Karpas-422 (cell line): ENCODE measurements around the gene SLC1A1. TPM values are rescaled to one million over a fixed set of nuclear protein-coding genes. Genes with fewer than 3 reads are reported as not detected.
A peak's percentile ranks its signal among the peaks of the same experiment; 100 is the strongest.

ENCODE experiments used
- DNase-seq: peaks from one replicate; pipeline ENCODE4 v3.0.0-alpha.2; 2015
- H2AFZ ChIP-seq: fragments of 200-600 bp; sonication (generic); 2 replicates; pipeline ENCODE4 v1.6.1; 2014; ENCODE audit warnings: antibody characterized with exemption, low read length, mixed read lengths
- H3K27ac ChIP-seq: fragments of 200-600 bp; sonication (generic); 2 replicates; pipeline ENCODE4 v1.5.1; 2014; ENCODE audit warnings: mild to moderate bottlenecking, low read length, moderate library complexity
- H3K27me3 ChIP-seq: fragments of 200-600 bp; sonication (generic); 2 replicates; pipeline ENCODE4 v1.6.1; 2014; ENCODE audit warnings: low read length, mixed read lengths
- H3K36me3 ChIP-seq: fragments of 200-600 bp; sonication (generic); 2 replicates; pipeline ENCODE4 v1.6.1; 2014; ENCODE audit warnings: low read length, mixed read lengths; ENCODE audit not compliant: insufficient read depth
- H3K4me1 ChIP-seq: fragments of 200-600 bp; sonication (generic); 2 replicates; pipeline ENCODE4 v1.6.1; 2014; ENCODE audit warnings: mild to moderate bottlenecking, low read length, mixed read lengths
- H3K4me2 ChIP-seq: fragments of 200-600 bp; sonication (generic); 2 replicates; pipeline ENCODE4 v1.6.1; 2014; ENCODE audit warnings: low read length, low read depth, mild to moderate bottlenecking; ENCODE audit not compliant: poor library complexity, severe bottlenecking
- H3K4me3 ChIP-seq: fragments of 200-600 bp; sonication (generic); 2 replicates; pipeline ENCODE4 v1.5.1; 2014; ENCODE audit warnings: mild to moderate bottlenecking, antibody characterized with exemption, low read length, mixed read lengths
- H3K79me2 ChIP-seq: fragments of 200-600 bp; sonication (generic); 2 replicates; pipeline ENCODE4 v1.6.1; 2014; ENCODE audit warnings: mild to moderate bottlenecking, low read length, mixed read lengths
- H3K9ac ChIP-seq: fragments of 200-600 bp; sonication (generic); 2 replicates; pipeline ENCODE4 v1.6.0; 2014; ENCODE audit warnings: low read length
- H3K9me2 ChIP-seq: fragments of 200-600 bp; sonication (generic), shearing (Covaris generic); replicated peaks from 2 replicates; pipeline ENCODE4 v1.6.0; 2014; ENCODE audit warnings: mild to moderate bottlenecking, low read length, moderate library complexity; ENCODE audit not compliant: insufficient read depth
- H3K9me3 ChIP-seq: fragments of 300-700, 200-600 bp; sonication (generic); 2 replicates; pipeline ENCODE4 v1.6.1; 2014; ENCODE audit warnings: low read length, mixed read lengths
- H4K20me1 ChIP-seq: fragments of 200-600 bp; sonication (generic); 2 replicates; pipeline ENCODE4 v1.6.1; 2014; ENCODE audit warnings: mild to moderate bottlenecking, antibody characterized with exemption, low read length, low read depth; ENCODE audit not compliant: insufficient read depth
- total RNA-seq: library from RNA; depleted of rRNA; stranded (reverse); fragments of >200 nt; shearing (Covaris generic); gene quantifications from 2 replicates; pipeline ENCODE4 v1.2.3, GENCODE V29; 2014; ENCODE audit warnings: low replicate concordance

Gene SLC1A1
- total RNA-seq, 1 experiment from 2014 or later, result not detected

GRCh38 chr9:4579001-4579400 lies 88.7 kb downstream of the SLC1A1 start:
- Histone ChIP-seq H3K4me1 (no peaks in the 10 kb centered on the region), H3K36me3 (no peaks in the 10 kb centered on the region), H3K79me2 (no peaks in the 10 kb centered on the region), H3K9me2 (no peaks in the 10 kb centered on the region), H3K9ac (no peak overlapping the region), H3K4me2 (no peak overlapping the region), H3K9me3 (no peaks in the 10 kb centered on the region), H4K20me1 (no peaks in the 10 kb centered on the region), H3K4me3 (no peak overlapping the region), H3K27me3 (no peaks in the 10 kb centered on the region), H2AFZ (no peak overlapping the region), H3K27ac (no peak overlapping the region)
- no peak for DNase-seq

- Histone ChIP-seq H3K27me3 (no peaks in the 10 kb centered on the region), H3K79me2 (no peaks in the 10 kb centered on the region), H2AFZ (no peak overlapping the region), H3K9me2 (no peaks in the 10 kb centered on the region), H3K27ac (no peak overlapping the region), H3K4me1 (no peaks in the 10 kb centered on the region), H3K4me2 (no peak overlapping the region), H3K4me3 (no peak overlapping the region), H3K36me3 (no peaks in the 10 kb centered on the region), H3K9me3 (no peaks in the 10 kb centered on the region), H3K9ac (no peak overlapping the region), H4K20me1 (no peaks in the 10 kb centered on the region)
- no peak for DNase-seq
These were observed 90.9 kb downstream of the SLC1A1 start for GRCh38 chr9:4581035-4581760.

- no peaks in the 10 kb centered on the region for H3K9me2 ChIP-seq
- no peaks in the 10 kb centered on the region for H3K36me3 ChIP-seq
- H3K4me2 ChIP-seq, result no peak overlapping the region
- H3K27ac ChIP-seq, result no peak overlapping the region
- no peaks in the 10 kb centered on the region for H4K20me1 ChIP-seq
- H2AFZ ChIP-seq, result no peak overlapping the region
- H3K4me3 ChIP-seq, result no peak overlapping the region
- no peak overlapping the region for H3K9ac ChIP-seq
- no peaks in the 10 kb centered on the region for H3K79me2 ChIP-seq
- no peaks in the 10 kb centered on the region for H3K4me1 ChIP-seq
- no peak for DNase-seq
- H3K9me3 ChIP-seq, result no peaks in the 10 kb centered on the region
- no peaks in the 10 kb centered on the region for H3K27me3 ChIP-seq
These were observed 91.7 kb downstream of the SLC1A1 start for GRCh38 chr9:4581861-4582565.

DNA sequence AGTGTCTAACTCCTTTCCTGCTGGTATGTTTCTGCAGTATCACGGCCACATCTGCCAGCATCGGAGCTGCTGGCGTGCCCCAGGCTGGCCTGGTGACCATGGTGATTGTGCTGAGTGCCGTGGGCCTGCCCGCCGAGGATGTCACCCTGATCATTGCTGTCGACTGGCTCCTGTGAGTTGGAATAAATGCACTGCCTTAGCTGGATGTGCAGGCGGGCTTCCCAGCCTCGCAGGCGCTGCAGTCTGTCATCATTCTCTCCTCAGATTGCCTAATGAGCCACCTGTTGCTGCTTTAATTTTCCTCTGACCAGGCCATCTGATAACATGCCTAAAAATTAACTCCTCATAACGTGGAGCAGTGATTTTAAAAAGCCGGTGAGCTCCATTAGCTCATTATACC lies 92.7 kb downstream of the SLC1A1 start:
- DNase-seq, result no peak

GRCh38 chr9:4584636-4585035 lies 94.4 kb downstream of the SLC1A1 start:
- no peaks in the 10 kb centered on the region for H3K79me2 ChIP-seq
- no peak overlapping the region for H2AFZ ChIP-seq
- H4K20me1 ChIP-seq, result no peaks in the 10 kb centered on the region
- H3K36me3 ChIP-seq, result no peaks in the 10 kb centered on the region
- H3K27me3 ChIP-seq, result no peaks in the 10 kb centered on the region
- no peaks in the 10 kb centered on the region for H3K9me3 ChIP-seq
- H3K27ac ChIP-seq, result no peak overlapping the region
- H3K4me2 ChIP-seq, result no peak overlapping the region
- no peak for DNase-seq
- H3K4me1 ChIP-seq, result no peaks in the 10 kb centered on the region
- no peaks in the 10 kb centered on the region for H3K9me2 ChIP-seq
- H3K4me3 ChIP-seq, result no peak overlapping the region
- no peak overlapping the region for H3K9ac ChIP-seq

More for the DNA sequence above, 92.7 kb downstream of the SLC1A1 start:
- H3K36me3 ChIP-seq, result no peaks in the 10 kb centered on the region
- H3K27ac ChIP-seq, result no peak overlapping the region
- H2AFZ ChIP-seq, result no peak overlapping the region
- H3K9me3 ChIP-seq, result no peaks in the 10 kb centered on the region
- no peaks in the 10 kb centered on the region for H3K27me3 ChIP-seq
- H3K9ac ChIP-seq, result no peak overlapping the region
- H4K20me1 ChIP-seq, result no peaks in the 10 kb centered on the region
- H3K4me2 ChIP-seq, result no peak overlapping the region
- no peaks in the 10 kb centered on the region for H3K79me2 ChIP-seq
- H3K4me3 ChIP-seq, result no peak overlapping the region
- no peaks in the 10 kb centered on the region for H3K4me1 ChIP-seq
- no peaks in the 10 kb centered on the region for H3K9me2 ChIP-seq

DNA sequence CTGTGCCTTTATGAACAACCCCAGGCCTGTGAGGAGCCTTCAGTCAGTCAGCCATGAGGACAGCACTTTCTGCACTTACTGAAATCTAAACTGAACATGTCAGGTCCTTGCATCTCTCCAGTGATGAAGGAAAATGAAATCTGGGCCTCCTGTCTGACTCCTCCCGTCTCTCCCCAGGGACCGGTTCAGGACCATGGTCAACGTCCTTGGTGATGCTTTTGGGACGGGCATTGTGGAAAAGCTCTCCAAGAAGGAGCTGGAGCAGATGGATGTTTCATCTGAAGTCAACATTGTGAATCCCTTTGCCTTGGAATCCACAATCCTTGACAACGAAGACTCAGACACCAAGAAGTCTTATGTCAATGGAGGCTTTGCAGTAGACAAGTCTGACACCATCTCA lies 94.9 kb downstream of the SLC1A1 start:
- no peaks in the 10 kb centered on the region for H3K9me3 ChIP-seq
- no peak overlapping the region for H3K27ac ChIP-seq
- H3K4me1 ChIP-seq, result no peaks in the 10 kb centered on the region
- H3K9me2 ChIP-seq, result no peaks in the 10 kb centered on the region
- H2AFZ ChIP-seq, result no peak overlapping the region
- no peak overlapping the region for H3K4me3 ChIP-seq
- no peaks in the 10 kb centered on the region for H3K36me3 ChIP-seq
- no peak overlapping the region for H3K9ac ChIP-seq
- no peak overlapping the region for H3K4me2 ChIP-seq
- H3K27me3 ChIP-seq, result no peaks in the 10 kb centered on the region
- no peak for DNase-seq
- H4K20me1 ChIP-seq, result no peaks in the 10 kb centered on the region
- H3K79me2 ChIP-seq, result no peaks in the 10 kb centered on the region

GRCh38 chr9:4588721-4589120 lies 98.5 kb downstream of the SLC1A1 start:
- Histone ChIP-seq H3K79me2 (no peaks in the 10 kb centered on the region), H3K27me3 (no peaks in the 10 kb centered on the region), H3K27ac (no peak overlapping the region), H3K9me2 (no peaks in the 10 kb centered on the region), H2AFZ (no peak overlapping the region), H3K4me3 (no peak overlapping the region), H3K4me1 (no peaks in the 10 kb centered on the region), H4K20me1 (no peaks in the 10 kb centered on the region), H3K36me3 (no peaks in the 10 kb centered on the region), H3K9ac (no peak overlapping the region), H3K9me3 (no peaks in the 10 kb centered on the region), H3K4me2 (no peak overlapping the region)
- no peak for DNase-seq

DNA sequence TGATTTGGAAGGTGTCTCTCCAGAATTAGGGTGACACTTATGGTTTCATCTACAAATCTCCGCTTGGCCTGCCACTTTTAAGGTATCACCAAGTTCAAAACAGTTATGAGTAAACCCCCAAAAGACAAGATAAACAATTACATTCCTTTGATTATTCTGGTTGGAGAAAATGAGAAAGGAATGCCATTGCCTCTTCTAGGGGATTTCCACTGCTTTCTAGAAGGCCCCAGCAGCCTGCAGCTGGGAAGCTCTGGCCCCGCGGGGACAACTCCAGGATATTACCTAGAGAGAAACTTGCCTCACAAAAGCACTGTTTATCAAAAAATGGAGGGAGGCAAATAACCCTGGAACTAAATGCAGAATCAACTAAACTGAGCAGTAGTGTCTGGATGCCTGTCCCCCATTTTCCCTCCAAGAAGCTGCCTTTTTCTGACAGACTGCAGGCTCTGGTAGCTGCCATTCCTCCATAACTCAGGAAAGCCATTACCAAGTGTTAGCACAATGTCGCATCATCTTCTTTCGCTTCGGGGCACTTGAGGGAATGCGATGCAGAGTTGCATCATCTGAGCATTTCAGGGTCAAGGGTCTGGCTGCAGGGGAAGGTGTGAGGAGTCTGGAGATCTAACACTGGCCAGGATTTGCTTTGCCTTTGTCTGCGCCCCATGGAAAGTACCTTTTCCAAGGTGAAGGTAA lies 100.3 kb downstream of the SLC1A1 start:
- DNase-seq, result peak; percentile 25
- Histone ChIP-seq H3K9me2 (no peaks in the 10 kb centered on the region), H3K27ac (no peak overlapping the region), H3K36me3 (no peaks in the 10 kb centered on the region), H3K79me2 (no peaks in the 10 kb centered on the region), H3K4me1 (no peaks in the 10 kb centered on the region), H3K9ac (no peak overlapping the region), H3K4me3 (no peak overlapping the region), H2AFZ (no peak overlapping the region), H3K9me3 (no peaks in the 10 kb centered on the region), H4K20me1 (no peaks in the 10 kb centered on the region), H3K27me3 (no peaks in the 10 kb centered on the region), H3K4me2 (no peak overlapping the region)
